Measurements from ENCODE around the gene PRPF6. TPM values are rescaled to one million over a fixed set of nuclear protein-coding genes. Genes with fewer than 3 reads are reported as not detected.

PRPF6 gene
- 45.1 and 61.5 TPM in 2 replicates for total RNA-seq (2014; rRNA removed; shearing (Covaris generic))
- total RNA-seq (2022) = 70.4 and 73.7 TPM in 2 replicates
- percentile 65 among the genes with signal in this experiment for Bru-seq, nascent RNA
- percentile 74 among the genes with signal in this experiment for BruChase-seq, experiment 1, labeled RNA remaining after a 6-hour chase
- percentile 71 among the genes with signal in this experiment for BruChase-seq, experiment 2, labeled RNA remaining after a 2-hour chase
- long read RNA-seq, transcript PRPF6-201 (21 exons, 3,044 nt) = major isoform, 238 of 325 reads
- long read RNA-seq, partial matches to known transcripts = 27 of 325 reads
- long read RNA-seq, other reads (novel, unspliced or antisense) = 60 of 325 reads

- POLR2A ChIA-PET = interaction anchor here (0.6 to 1.3 kb wide), 4 partner anchors 24 to 85 kb away, joined by 3 to 4 read pairs (median 3); no protein-coding TSS in a partner anchor
- H3K36me3 ChIP-seq (ENCODE audit: insufficient read depth, low read length) = peaks cover 35% of the 10 kb centered on the region
- H3K9me3 ChIP-seq (ENCODE audit: low read length) = no peaks in the 10 kb centered on the region
- TF ChIP-seq EZH2phosphoT487 (IDR thresholded peaks at IDR 0.05; ENCODE audit: borderline replicate concordance, low read depth, low read length) (no peak), CTCF (conservative IDR thresholded peaks at IDR 0.05; ENCODE audit: low read length) (peak; percentile 86)
- H3K4me1 ChIP-seq (ENCODE audit: insufficient read depth, low read length, poor library complexity, severe bottlenecking) = peaks cover 35% of the 10 kb centered on the region
- peak within 1 kb of the TSS; percentile 89 for H3K27ac ChIP-seq (ENCODE audit: low read depth, low read length, poor library complexity, severe bottlenecking)
- peak within 1 kb of the TSS; percentile 82 for H3K4me2 ChIP-seq (ENCODE audit: low read length)
- no TSS peak for BruUV-seq (replicated peaks)
- DNase-seq (ENCODE audit: low spot score) = peak; percentile 99
- no peaks in the 10 kb centered on the region for H4K20me1 ChIP-seq (ENCODE audit: insufficient read depth, low read length)
- H3K9me2 ChIP-seq (ENCODE audit: insufficient read depth, low read length) = no peaks in the 10 kb centered on the region
- H3K79me2 ChIP-seq (ENCODE audit: insufficient read depth, low read depth, low read length) = peaks cover 14% of the 10 kb centered on the region
- peak within 1 kb of the TSS; percentile 82 for H3K4me3 ChIP-seq (ENCODE audit: low read depth, low read length, poor library complexity, severe bottlenecking)
- CTCF ChIA-PET (ENCODE audit: unreplicated experiment) = interaction anchor here (0.7 to 1.2 kb wide), 4 partner anchors 57 to 139 kb away, joined by 3 to 4 read pairs (median 3); no protein-coding TSS in a partner anchor
- peak within 1 kb of the TSS; percentile 45; the same call in 1 of the 2 replicates for H2AFZ ChIP-seq (ENCODE audit: low read length)
- intact Hi-C loops (cut with micrococcal nuclease; ENCODE audit: unreplicated experiment) = loop anchor here (1.0 to 5.0 kb wide), 2 partner anchors 96 to 139 kb away; partner anchors contain the start of gene RGS19
Observed at GRCh38 chr20:63980806-63981728, at the start of gene PRPF6. Gene PRPF6 (plus strand): TSS chr20:63981132. CDS start chr20:63981246, 114 bp downstream.

GRCh38 chr20:63931735-63932134, 49.2 kb upstream of the PRPF6 start:
- no peak for TF ChIP-seq EZH2phosphoT487 (IDR thresholded peaks at IDR 0.05; ENCODE audit: borderline replicate concordance, low read depth, low read length)
- Histone ChIP-seq H3K79me2 (ENCODE audit: insufficient read depth, low read depth, low read length) (no peaks in the 10 kb centered on the region), H2AFZ (ENCODE audit: low read length) (no peak overlapping the region), H3K27ac (ENCODE audit: low read depth, low read length, poor library complexity, severe bottlenecking) (no peak overlapping the region), H3K4me1 (ENCODE audit: insufficient read depth, low read length, poor library complexity, severe bottlenecking) (no peaks in the 10 kb centered on the region), H3K9me3 (ENCODE audit: low read length) (no peaks in the 10 kb centered on the region), H4K20me1 (ENCODE audit: insufficient read depth, low read length) (no peaks in the 10 kb centered on the region; the same call in 1 of the 2 replicates), H3K4me3 (ENCODE audit: low read depth, low read length, poor library complexity, severe bottlenecking) (no peak overlapping the region), H3K9me2 (ENCODE audit: insufficient read depth, low read length) (no peaks in the 10 kb centered on the region), H3K36me3 (ENCODE audit: insufficient read depth, low read length) (peaks cover 78% of the 10 kb centered on the region), H3K4me2 (ENCODE audit: low read length) (no peak overlapping the region)
- intact Hi-C loops (cut with micrococcal nuclease; ENCODE audit: unreplicated experiment) = no loop called here
- BruUV-seq (replicated peaks) = no TSS peak
- CTCF ChIA-PET (ENCODE audit: unreplicated experiment) = no interaction called here
- DNase-seq (ENCODE audit: low spot score) = no peak
- POLR2A ChIA-PET = no interaction called here

- no TSS peak for BruUV-seq (replicated peaks)
- ChIA-PET POLR2A (no interaction called here), CTCF (ENCODE audit: unreplicated experiment) (no interaction called here)
- intact Hi-C loops (cut with micrococcal nuclease; ENCODE audit: unreplicated experiment) = no loop called here
- TF ChIP-seq EZH2phosphoT487 (IDR thresholded peaks at IDR 0.05; ENCODE audit: borderline replicate concordance, low read depth, low read length) = no peak
- TF ChIP-seq CTCF (conservative IDR thresholded peaks at IDR 0.05; ENCODE audit: low read length) = no peak
- Histone ChIP-seq H3K9me2 (ENCODE audit: insufficient read depth, low read length) (no peaks in the 10 kb centered on the region), H3K79me2 (ENCODE audit: insufficient read depth, low read depth, low read length) (no peaks in the 10 kb centered on the region), H3K4me1 (ENCODE audit: insufficient read depth, low read length, poor library complexity, severe bottlenecking) (no peaks in the 10 kb centered on the region), H2AFZ (ENCODE audit: low read length) (no peak overlapping the region), H3K36me3 (ENCODE audit: insufficient read depth, low read length) (peaks cover 77% of the 10 kb centered on the region), H3K27ac (ENCODE audit: low read depth, low read length, poor library complexity, severe bottlenecking) (no peak overlapping the region), H4K20me1 (ENCODE audit: insufficient read depth, low read length) (no peaks in the 10 kb centered on the region), H3K4me2 (ENCODE audit: low read length) (no peak overlapping the region), H3K4me3 (ENCODE audit: low read depth, low read length, poor library complexity, severe bottlenecking) (no peak overlapping the region), H3K9me3 (ENCODE audit: low read length) (no peaks in the 10 kb centered on the region)
- no peak for DNase-seq (ENCODE audit: low spot score)
Observed at GRCh38 chr20:63932606-63933160, 48.2 kb upstream of the PRPF6 start.
